ENCODE results near the gene HIPK1. TPM values are rescaled to one million over a fixed set of nuclear protein-coding genes. Genes with fewer than 3 reads are reported as not detected.

HIPK1 gene
- total and polyA plus RNA-seq, 2 of the 13 experiments (the other 11 are each of a cell fraction or from before 2014, with no cell fraction given), result 20.8 to 33.4 TPM

DNA sequence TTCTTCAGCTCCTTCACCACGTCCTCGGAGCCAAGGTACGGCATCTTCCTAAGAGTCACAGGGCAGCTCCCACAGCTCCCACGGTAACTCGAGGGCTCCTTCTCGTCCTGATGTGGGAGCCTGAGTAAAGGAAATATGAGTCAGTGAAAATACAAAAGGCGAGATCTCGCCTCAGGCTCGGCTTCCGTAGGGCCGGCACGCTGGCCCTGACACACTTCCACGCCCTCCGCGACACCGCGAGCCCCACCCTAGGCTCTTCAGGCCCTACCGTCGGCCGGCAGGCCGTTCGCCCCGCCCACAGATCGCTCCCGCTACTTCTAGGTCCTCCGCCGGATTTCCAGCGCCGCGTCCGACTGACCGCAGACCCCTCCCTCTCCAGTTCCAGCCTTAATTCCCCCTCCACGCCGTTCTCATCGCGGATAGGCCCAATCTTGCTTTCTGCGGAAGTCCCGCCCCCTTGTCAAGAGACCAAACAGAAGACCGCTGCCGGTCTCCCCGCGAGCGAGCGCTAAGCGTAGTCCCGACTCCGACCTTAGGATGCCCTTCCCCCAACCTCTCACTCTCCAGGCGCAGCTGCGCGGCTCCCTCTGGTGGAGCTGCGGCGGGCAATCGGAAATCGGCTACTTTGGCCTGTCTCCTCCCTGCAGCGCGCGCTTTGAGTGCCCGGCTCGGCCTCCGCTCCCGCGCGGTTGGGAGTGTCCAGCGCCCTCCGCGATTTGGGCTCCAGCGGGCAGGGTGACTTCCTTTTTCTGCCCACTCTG lies 24.3 kb upstream of the HIPK1 start, which contains the start of the genes AP4B1 and DCLRE1B (continued):
- TF ChIP-seq, protein P1, sequence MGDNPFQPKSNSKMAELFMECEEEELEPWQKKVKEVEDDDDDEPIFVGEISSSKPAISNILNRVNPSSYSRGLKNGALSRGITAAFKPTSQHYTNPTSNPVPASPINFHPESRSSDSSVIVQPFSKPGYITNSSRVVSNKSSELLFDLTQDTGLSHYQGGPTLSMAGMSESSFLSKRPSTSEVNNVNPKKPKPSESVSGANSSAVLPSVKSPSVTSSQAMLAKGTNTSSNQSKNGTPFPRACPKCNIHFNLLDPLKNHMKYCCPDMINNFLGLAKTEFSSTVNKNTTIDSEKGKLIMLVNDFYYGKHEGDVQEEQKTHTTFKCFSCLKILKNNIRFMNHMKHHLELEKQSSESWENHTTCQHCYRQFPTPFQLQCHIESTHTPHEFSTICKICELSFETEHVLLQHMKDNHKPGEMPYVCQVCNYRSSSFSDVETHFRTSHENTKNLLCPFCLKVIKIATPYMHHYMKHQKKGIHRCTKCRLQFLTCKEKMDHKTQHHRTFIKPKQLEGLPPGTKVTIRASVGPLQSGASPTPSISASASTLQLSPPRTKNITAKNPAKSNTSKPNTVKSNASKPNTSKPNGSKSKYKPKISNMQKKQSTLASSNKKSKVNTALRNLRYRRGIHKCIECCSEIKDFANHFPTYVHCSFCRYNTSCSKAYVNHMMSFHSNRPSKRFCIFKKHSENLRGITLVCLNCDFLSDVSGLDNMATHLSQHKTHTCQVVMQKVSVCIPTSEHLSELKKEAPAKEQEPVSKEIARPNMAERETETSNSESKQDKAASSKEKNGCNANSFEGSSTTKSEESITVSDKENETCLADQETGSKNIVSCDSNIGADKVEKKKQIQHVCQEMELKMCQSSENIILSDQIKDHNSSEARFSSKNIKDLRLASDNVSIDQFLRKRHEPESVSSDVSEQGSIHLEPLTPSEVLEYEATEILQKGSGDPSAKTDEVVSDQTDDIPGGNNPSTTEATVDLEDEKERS (CRISPR knock-in tag; IDR thresholded peaks at IDR 0.05), result peak; percentile 83
- TF ChIP-seq GABPB1 (CRISPR knock-in tag; IDR thresholded peaks at IDR 0.05), result peak; percentile 95
- TF ChIP-seq, protein P2, sequence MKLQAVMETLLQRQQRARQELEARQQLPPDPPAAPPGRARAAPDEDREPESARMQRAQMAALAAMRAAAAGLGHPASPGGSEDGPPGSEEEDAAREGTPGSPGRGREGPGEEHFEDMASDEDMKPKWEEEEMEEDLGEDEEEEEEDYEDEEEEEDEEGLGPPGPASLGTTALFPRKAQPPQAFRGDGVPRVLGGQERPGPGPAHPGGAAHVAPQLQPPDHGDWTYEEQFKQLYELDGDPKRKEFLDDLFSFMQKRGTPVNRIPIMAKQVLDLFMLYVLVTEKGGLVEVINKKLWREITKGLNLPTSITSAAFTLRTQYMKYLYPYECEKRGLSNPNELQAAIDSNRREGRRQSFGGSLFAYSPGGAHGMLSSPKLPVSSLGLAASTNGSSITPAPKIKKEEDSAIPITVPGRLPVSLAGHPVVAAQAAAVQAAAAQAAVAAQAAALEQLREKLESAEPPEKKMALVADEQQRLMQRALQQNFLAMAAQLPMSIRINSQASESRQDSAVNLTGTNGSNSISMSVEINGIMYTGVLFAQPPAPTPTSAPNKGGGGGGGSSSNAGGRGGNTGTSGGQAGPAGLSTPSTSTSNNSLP (IDR thresholded peaks at IDR 0.05; ENCODE audit: low read depth, low read length), result peak; percentile 63; the same call in 1 of the 2 replicates
- TF ChIP-seq ZNF552 (CRISPR knock-in tag; IDR thresholded peaks at IDR 0.05; ENCODE audit: borderline replicate concordance), result peak; percentile 69; the same call in 1 of the 2 replicates
- TF ChIP-seq TCF12 (IDR thresholded peaks at IDR 0.05), result no peak
- no peak for TF ChIP-seq TCF12 (CRISPR knock-in tag; IDR thresholded peaks at IDR 0.05)
- TF ChIP-seq ZNF570 (CRISPR knock-in tag; IDR thresholded peaks at IDR 0.05; ENCODE audit: borderline replicate concordance), result no peak
- TF ChIP-seq, protein P3, sequence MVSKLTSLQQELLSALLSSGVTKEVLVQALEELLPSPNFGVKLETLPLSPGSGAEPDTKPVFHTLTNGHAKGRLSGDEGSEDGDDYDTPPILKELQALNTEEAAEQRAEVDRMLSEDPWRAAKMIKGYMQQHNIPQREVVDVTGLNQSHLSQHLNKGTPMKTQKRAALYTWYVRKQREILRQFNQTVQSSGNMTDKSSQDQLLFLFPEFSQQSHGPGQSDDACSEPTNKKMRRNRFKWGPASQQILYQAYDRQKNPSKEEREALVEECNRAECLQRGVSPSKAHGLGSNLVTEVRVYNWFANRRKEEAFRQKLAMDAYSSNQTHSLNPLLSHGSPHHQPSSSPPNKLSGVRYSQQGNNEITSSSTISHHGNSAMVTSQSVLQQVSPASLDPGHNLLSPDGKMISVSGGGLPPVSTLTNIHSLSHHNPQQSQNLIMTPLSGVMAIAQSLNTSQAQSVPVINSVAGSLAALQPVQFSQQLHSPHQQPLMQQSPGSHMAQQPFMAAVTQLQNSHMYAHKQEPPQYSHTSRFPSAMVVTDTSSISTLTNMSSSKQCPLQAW (CRISPR knock-in tag; IDR thresholded peaks at IDR 0.05), result peak; percentile 97
- TF ChIP-seq, protein P4, sequence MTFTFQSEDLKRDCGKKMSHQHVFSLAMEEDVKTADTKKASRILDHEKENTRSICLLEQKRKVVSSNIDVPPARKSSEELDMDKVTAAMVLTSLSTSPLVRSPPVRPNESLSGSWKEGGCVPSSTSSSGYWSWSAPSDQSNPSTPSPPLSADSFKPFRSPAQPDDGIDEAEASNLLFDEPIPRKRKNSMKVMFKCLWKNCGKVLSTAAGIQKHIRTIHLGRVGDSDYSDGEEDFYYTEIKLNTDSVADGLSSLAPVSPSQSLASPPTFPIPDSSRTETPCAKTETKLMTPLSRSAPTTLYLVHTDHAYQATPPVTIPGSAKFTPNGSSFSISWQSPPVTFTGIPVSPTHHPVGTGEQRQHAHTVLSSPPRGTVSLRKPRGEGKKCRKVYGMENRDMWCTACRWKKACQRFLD (CRISPR knock-in tag; IDR thresholded peaks at IDR 0.05; ENCODE audit: borderline replicate concordance), result no peak
- TF ChIP-seq ZMYM4 (CRISPR knock-in tag; IDR thresholded peaks at IDR 0.05), result peak; percentile 91
- no peak; the same call in 1 of the 2 replicates for TF ChIP-seq ZNF230 (CRISPR knock-in tag; IDR thresholded peaks at IDR 0.05)
- TF ChIP-seq ZNF331 (CRISPR knock-in tag; IDR thresholded peaks at IDR 0.05), result peak; percentile 90
- TF ChIP-seq ATM (IDR thresholded peaks at IDR 0.05; ENCODE audit: borderline replicate concordance), result no peak
- 0 out of 2 replicates have a peak, but pooled peaks have one; percentile 12 for TF ChIP-seq ZNF652 (CRISPR knock-in tag; IDR thresholded peaks at IDR 0.05; ENCODE audit: borderline replicate concordance, low read depth)
- no peak for TF ChIP-seq ZNF34 (CRISPR knock-in tag; IDR thresholded peaks at IDR 0.05; ENCODE audit: borderline replicate concordance)
- TF ChIP-seq, protein P5, sequence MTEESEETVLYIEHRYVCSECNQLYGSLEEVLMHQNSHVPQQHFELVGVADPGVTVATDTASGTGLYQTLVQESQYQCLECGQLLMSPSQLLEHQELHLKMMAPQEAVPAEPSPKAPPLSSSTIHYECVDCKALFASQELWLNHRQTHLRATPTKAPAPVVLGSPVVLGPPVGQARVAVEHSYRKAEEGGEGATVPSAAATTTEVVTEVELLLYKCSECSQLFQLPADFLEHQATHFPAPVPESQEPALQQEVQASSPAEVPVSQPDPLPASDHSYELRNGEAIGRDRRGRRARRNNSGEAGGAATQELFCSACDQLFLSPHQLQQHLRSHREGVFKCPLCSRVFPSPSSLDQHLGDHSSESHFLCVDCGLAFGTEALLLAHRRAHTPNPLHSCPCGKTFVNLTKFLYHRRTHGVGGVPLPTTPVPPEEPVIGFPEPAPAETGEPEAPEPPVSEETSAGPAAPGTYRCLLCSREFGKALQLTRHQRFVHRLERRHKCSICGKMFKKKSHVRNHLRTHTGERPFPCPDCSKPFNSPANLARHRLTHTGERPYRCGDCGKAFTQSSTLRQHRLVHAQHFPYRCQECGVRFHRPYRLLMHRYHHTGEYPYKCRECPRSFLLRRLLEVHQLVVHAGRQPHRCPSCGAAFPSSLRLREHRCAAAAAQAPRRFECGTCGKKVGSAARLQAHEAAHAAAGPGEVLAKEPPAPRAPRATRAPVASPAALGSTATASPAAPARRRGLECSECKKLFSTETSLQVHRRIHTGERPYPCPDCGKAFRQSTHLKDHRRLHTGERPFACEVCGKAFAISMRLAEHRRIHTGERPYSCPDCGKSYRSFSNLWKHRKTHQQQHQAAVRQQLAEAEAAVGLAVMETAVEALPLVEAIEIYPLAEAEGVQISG (CRISPR knock-in tag; IDR thresholded peaks at IDR 0.05), result peak; percentile 98
- no peak for TF ChIP-seq RFX5 (IDR thresholded peaks at IDR 0.05; ENCODE audit: low read depth, low read length)
- no peak for TF ChIP-seq NR3C1 (CRISPR knock-in tag; IDR thresholded peaks at IDR 0.05)
- no peak for TF ChIP-seq ZNF720 (CRISPR knock-in tag; IDR thresholded peaks at IDR 0.05)
